Measurements from ENCODE around the gene RERE.
"Not testable (repeated sequence)": the region's sequence is repeated elsewhere in the genome, so short reads cannot be mapped to it uniquely, and the experiment has no call there.

Gene RERE

DNA sequence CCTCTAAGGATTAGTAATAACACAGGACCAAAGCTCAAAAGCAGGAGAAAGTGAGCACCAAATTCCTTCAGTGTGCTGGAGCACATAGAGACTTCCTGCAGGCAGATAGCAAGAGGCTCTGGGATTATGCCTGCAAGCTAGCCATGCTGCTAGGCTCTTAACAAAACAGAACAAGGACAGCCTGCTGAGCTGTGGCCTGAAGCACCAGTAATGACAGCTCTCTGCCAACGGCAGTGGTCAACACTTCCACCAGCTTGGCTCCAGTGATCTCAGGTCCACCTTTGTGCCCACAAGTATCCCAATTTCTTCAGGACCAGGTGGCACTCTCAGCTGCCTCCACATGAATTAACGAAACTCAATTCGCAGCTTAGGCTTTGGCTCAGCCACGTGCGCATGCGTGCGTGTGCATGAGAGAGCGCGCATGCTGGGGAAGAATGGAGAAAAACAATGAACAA is 435.4 kb downstream of the RERE start:
- Histone ChIP-seq H3K79me2 (ENCODE audit: control insufficient read depth, low read length) (peaks cover 95% of the 10 kb centered on the region), H3F3A (ENCODE audit: control insufficient read depth, insufficient read depth) (peaks cover 7% of the 10 kb centered on the region; the same call in 1 of the 2 replicates), H3K27ac (ENCODE audit: low read depth, low read length) (no peak overlapping the region), H3K4me1 (ENCODE audit: control insufficient read depth, low read length) (no peaks in the 10 kb centered on the region), H4K20me1 (ENCODE audit: control insufficient read depth, insufficient read depth, low read depth, low read length) (peaks cover 21% of the 10 kb centered on the region), H3K27me3 (ENCODE audit: control insufficient read depth, low read length) (no peaks in the 10 kb centered on the region), H3K9me3 (ENCODE audit: control insufficient read depth, insufficient read depth, low read length) (no peaks in the 10 kb centered on the region), H3K4me3 (ENCODE audit: low read length) (no peak overlapping the region), H3K36me3 (ENCODE audit: control insufficient read depth, low read length) (peaks cover 85% of the 10 kb centered on the region), H3K9me2 (replicated peaks; ENCODE audit: control insufficient read depth, low read length) (no peaks in the 10 kb centered on the region), H3K4me2 (ENCODE audit: low read length) (no peak overlapping the region)
- TF ChIP-seq, protein P1, sequence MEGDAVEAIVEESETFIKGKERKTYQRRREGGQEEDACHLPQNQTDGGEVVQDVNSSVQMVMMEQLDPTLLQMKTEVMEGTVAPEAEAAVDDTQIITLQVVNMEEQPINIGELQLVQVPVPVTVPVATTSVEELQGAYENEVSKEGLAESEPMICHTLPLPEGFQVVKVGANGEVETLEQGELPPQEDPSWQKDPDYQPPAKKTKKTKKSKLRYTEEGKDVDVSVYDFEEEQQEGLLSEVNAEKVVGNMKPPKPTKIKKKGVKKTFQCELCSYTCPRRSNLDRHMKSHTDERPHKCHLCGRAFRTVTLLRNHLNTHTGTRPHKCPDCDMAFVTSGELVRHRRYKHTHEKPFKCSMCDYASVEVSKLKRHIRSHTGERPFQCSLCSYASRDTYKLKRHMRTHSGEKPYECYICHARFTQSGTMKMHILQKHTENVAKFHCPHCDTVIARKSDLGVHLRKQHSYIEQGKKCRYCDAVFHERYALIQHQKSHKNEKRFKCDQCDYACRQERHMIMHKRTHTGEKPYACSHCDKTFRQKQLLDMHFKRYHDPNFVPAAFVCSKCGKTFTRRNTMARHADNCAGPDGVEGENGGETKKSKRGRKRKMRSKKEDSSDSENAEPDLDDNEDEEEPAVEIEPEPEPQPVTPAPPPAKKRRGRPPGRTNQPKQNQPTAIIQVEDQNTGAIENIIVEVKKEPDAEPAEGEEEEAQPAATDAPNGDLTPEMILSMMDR (IDR thresholded peaks at IDR 0.05; ENCODE audit: low read depth, low read length, poor library complexity, severe bottlenecking), result no peak
- no peak for TF ChIP-seq EZH2phosphoT487 (IDR thresholded peaks at IDR 0.05; ENCODE audit: borderline replicate concordance, low read length)

DNA sequence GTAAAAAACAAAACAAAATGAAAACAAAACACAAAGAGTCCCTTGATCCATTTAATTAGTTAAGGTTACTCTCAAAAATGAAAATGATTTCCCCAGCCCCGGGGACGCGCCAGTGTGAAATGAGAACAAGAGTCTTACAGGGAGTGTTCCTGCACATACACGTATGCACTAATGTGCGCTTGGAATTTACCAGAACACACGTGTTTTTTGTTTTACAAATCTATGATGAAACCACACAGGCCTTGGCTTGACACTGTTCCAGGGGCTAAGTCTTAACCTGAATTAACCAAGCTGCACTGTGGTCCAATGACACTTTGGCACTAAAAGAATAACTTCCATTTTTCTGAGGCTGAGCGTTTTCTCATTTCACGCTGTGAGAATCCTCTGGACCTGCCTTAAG is 435.8 kb downstream of the RERE start:
- H3K27me3 ChIP-seq (ENCODE audit: control insufficient read depth, low read length), result no peaks in the 10 kb centered on the region
- no peak overlapping the region for H3K4me3 ChIP-seq (ENCODE audit: low read length)
- H3K4me1 ChIP-seq (ENCODE audit: control insufficient read depth, low read length), result no peaks in the 10 kb centered on the region
- H3K9me2 ChIP-seq (replicated peaks; ENCODE audit: control insufficient read depth, low read length), result no peaks in the 10 kb centered on the region
- H3F3A ChIP-seq (ENCODE audit: control insufficient read depth, insufficient read depth), result peaks cover 7% of the 10 kb centered on the region
- no peak overlapping the region for H3K27ac ChIP-seq (ENCODE audit: low read depth, low read length)
- H3K79me2 ChIP-seq (ENCODE audit: control insufficient read depth, low read length), result peaks cover 93% of the 10 kb centered on the region
- no peak for TF ChIP-seq EZH2phosphoT487 (IDR thresholded peaks at IDR 0.05; ENCODE audit: borderline replicate concordance, low read length)
- TF ChIP-seq, protein P1 (IDR thresholded peaks at IDR 0.05; ENCODE audit: low read depth, low read length, poor library complexity, severe bottlenecking), result no peak
- H4K20me1 ChIP-seq (ENCODE audit: control insufficient read depth, insufficient read depth, low read depth, low read length), result peaks cover 21% of the 10 kb centered on the region
- no peaks in the 10 kb centered on the region for H3K9me3 ChIP-seq (ENCODE audit: control insufficient read depth, insufficient read depth, low read length)
- H3K4me2 ChIP-seq (ENCODE audit: low read length), result no peak overlapping the region
- peaks cover 80% of the 10 kb centered on the region for H3K36me3 ChIP-seq (ENCODE audit: control insufficient read depth, low read length)

DNA sequence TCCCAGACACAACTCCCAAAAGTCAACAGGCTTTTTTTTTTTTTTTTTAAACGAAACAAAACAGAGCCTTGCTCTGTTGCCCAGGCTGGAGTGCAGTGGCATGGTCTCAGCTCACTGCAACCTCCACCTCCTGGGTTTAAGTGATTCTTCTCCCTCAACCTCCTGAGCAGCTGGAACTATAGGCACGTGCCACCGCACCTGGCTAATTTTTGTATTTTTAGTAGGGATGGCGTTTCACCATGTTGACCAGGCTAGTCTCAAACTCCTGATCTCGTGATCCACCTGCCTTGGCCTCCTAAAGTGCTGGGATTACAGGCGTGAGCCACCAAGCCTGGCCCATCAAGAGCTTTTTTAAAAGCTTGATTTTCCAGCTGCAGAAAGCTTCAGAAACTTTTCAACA is 437.1 kb downstream of the RERE start:
- peaks cover 79% of the 10 kb centered on the region for H3K36me3 ChIP-seq (ENCODE audit: control insufficient read depth, low read length)
- not testable (repeated sequence) for H3F3A ChIP-seq (ENCODE audit: control insufficient read depth, insufficient read depth); H3K4me1 ChIP-seq (ENCODE audit: control insufficient read depth, low read length); H3K27me3 ChIP-seq (ENCODE audit: control insufficient read depth, low read length); H3K27ac ChIP-seq (ENCODE audit: low read depth, low read length); H3K4me3 ChIP-seq (ENCODE audit: low read length); H3K9me3 ChIP-seq (ENCODE audit: control insufficient read depth, insufficient read depth, low read length); H3K4me2 ChIP-seq (ENCODE audit: low read length); H3K9me2 ChIP-seq (replicated peaks; ENCODE audit: control insufficient read depth, low read length)
- H3K79me2 ChIP-seq (ENCODE audit: control insufficient read depth, low read length), result peaks cover 92% of the 10 kb centered on the region
- peaks cover 18% of the 10 kb centered on the region for H4K20me1 ChIP-seq (ENCODE audit: control insufficient read depth, insufficient read depth, low read depth, low read length)

DNA sequence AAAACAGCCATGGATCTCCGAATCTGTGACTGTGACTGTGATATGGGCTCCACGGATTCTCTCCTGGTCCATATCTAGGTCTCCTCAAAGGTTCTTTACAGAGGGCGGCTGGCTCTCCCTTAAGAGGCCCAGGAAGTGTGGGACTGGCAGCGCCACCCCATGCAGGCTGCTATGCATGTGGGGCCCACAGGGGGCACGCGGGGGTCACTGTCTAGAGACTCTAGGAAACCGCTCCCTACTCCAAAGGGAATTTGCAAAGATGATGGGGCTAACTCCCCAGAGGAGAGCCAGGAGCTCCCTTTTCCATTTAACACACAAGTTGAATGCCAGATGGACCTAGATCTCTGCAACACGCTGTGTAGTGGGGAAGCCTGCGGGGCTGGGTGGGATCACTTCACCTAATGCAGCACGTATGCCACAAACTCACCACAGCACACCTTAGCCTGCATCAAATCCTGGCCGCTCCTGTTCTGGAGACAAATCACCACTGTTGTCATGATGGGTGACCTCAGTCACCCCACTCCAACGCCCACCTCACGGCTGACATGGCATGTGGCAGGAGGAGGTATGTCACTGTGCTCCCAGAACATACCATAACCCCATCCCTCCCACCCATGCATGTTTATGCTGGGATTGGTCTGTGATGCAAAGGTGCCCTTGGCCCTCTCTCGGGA is 437.8 kb downstream of the RERE start:
- H3F3A ChIP-seq (ENCODE audit: control insufficient read depth, insufficient read depth), result peaks cover 5% of the 10 kb centered on the region
- no peaks in the 10 kb centered on the region for H3K9me3 ChIP-seq (ENCODE audit: control insufficient read depth, insufficient read depth, low read length)
- H3K79me2 ChIP-seq (ENCODE audit: control insufficient read depth, low read length), result peaks cover 92% of the 10 kb centered on the region
- peaks cover 18% of the 10 kb centered on the region for H4K20me1 ChIP-seq (ENCODE audit: control insufficient read depth, insufficient read depth, low read depth, low read length)
- peaks cover 79% of the 10 kb centered on the region for H3K36me3 ChIP-seq (ENCODE audit: control insufficient read depth, low read length)
- TF ChIP-seq, protein P1 (IDR thresholded peaks at IDR 0.05; ENCODE audit: low read depth, low read length, poor library complexity, severe bottlenecking), result peak; percentile 9
- TF ChIP-seq EZH2phosphoT487 (IDR thresholded peaks at IDR 0.05; ENCODE audit: borderline replicate concordance, low read length), result no peak
- no peak overlapping the region for H3K4me3 ChIP-seq (ENCODE audit: low read length)
- H3K9me2 ChIP-seq (replicated peaks; ENCODE audit: control insufficient read depth, low read length), result no peaks in the 10 kb centered on the region
- no peaks in the 10 kb centered on the region for H3K4me1 ChIP-seq (ENCODE audit: control insufficient read depth, low read length)
- no peak overlapping the region for H3K27ac ChIP-seq (ENCODE audit: low read depth, low read length)
- no peaks in the 10 kb centered on the region for H3K27me3 ChIP-seq (ENCODE audit: control insufficient read depth, low read length)
- H3K4me2 ChIP-seq (ENCODE audit: low read length), result no peak overlapping the region
